Measurements from ENCODE around the gene MIPOL1. TPM values are rescaled to one million over a fixed set of nuclear protein-coding genes. Genes with fewer than 3 reads are reported as not detected.

The MIPOL1 gene
- total and polyA plus RNA-seq, 2 of the 13 experiments (the other 11 are each of a cell fraction or from before 2014, with no cell fraction given), result 8.6 to 34.2 TPM

- TF ChIP-seq, protein P1, sequence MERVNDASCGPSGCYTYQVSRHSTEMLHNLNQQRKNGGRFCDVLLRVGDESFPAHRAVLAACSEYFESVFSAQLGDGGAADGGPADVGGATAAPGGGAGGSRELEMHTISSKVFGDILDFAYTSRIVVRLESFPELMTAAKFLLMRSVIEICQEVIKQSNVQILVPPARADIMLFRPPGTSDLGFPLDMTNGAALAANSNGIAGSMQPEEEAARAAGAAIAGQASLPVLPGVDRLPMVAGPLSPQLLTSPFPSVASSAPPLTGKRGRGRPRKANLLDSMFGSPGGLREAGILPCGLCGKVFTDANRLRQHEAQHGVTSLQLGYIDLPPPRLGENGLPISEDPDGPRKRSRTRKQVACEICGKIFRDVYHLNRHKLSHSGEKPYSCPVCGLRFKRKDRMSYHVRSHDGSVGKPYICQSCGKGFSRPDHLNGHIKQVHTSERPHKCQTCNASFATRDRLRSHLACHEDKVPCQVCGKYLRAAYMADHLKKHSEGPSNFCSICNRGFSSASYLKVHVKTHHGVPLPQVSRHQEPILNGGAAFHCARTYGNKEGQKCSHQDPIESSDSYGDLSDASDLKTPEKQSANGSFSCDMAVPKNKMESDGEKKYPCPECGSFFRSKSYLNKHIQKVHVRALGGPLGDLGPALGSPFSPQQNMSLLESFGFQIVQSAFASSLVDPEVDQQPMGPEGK (CRISPR knock-in tag; IDR thresholded peaks at IDR 0.05), result peak; percentile 97
- TF ChIP-seq NFE2 (CRISPR knock-in tag; IDR thresholded peaks at IDR 0.05) (no peak), SOX6 (IDR thresholded peaks at IDR 0.05) (no peak), SOX6 (CRISPR knock-in tag; IDR thresholded peaks at IDR 0.05) (peak; percentile 29; the same call in 1 of the 2 replicates), ZNF331 (CRISPR knock-in tag; IDR thresholded peaks at IDR 0.05) (peak; percentile 50), AHR (CRISPR knock-in tag; IDR thresholded peaks at IDR 0.05) (no peak; the same call in 1 of the 2 replicates), ZNF256 (CRISPR knock-in tag; conservative IDR thresholded peaks at IDR 0.05) (0 out of 2 replicates have a peak, but pooled peaks have one; percentile 14), SCMH1 (CRISPR knock-in tag; IDR thresholded peaks at IDR 0.05; ENCODE audit: borderline replicate concordance) (no peak), ZNF614 (CRISPR knock-in tag; IDR thresholded peaks at IDR 0.05; ENCODE audit: borderline replicate concordance) (no peak)
- TF ChIP-seq, protein P2, sequence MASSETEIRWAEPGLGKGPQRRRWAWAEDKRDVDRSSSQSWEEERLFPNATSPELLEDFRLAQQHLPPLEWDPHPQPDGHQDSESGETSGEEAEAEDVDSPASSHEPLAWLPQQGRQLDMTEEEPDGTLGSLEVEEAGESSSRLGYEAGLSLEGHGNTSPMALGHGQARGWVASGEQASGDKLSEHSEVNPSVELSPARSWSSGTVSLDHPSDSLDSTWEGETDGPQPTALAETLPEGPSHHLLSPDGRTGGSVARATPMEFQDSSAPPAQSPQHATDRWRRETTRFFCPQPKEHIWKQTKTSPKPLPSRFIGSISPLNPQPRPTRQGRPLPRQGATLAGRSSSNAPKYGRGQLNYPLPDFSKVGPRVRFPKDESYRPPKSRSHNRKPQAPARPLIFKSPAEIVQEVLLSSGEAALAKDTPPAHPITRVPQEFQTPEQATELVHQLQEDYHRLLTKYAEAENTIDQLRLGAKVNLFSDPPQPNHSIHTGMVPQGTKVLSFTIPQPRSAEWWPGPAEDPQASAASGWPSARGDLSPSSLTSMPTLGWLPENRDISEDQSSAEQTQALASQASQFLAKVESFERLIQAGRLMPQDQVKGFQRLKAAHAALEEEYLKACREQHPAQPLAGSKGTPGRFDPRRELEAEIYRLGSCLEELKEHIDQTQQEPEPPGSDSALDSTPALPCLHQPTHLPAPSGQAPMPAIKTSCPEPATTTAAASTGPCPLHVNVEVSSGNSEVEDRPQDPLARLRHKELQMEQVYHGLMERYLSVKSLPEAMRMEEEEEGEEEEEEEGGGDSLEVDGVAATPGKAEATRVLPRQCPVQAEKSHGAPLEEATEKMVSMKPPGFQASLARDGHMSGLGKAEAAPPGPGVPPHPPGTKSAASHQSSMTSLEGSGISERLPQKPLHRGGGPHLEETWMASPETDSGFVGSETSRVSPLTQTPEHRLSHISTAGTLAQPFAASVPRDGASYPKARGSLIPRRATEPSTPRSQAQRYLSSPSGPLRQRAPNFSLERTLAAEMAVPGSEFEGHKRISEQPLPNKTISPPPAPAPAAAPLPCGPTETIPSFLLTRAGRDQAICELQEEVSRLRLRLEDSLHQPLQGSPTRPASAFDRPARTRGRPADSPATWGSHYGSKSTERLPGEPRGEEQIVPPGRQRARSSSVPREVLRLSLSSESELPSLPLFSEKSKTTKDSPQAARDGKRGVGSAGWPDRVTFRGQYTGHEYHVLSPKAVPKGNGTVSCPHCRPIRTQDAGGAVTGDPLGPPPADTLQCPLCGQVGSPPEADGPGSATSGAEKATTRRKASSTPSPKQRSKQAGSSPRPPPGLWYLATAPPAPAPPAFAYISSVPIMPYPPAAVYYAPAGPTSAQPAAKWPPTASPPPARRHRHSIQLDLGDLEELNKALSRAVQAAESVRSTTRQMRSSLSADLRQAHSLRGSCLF (CRISPR knock-in tag; IDR thresholded peaks at IDR 0.05; ENCODE audit: borderline replicate concordance), result no peak
- TF ChIP-seq, protein P3, sequence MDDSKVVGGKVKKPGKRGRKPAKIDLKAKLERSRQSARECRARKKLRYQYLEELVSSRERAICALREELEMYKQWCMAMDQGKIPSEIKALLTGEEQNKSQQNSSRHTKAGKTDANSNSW (CRISPR knock-in tag; IDR thresholded peaks at IDR 0.05; ENCODE audit: borderline replicate concordance), result no peak
- TF ChIP-seq, protein P4, sequence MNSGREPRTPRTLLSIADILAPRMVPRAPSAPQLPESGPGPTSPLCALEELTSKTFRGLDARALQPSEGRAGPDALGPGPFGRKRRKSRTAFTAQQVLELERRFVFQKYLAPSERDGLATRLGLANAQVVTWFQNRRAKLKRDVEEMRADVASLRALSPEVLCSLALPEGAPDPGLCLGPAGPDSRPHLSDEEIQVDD (CRISPR knock-in tag; IDR thresholded peaks at IDR 0.05; ENCODE audit: borderline replicate concordance), result no peak; the same call in 1 of the 2 replicates
- TF ChIP-seq, protein P5, sequence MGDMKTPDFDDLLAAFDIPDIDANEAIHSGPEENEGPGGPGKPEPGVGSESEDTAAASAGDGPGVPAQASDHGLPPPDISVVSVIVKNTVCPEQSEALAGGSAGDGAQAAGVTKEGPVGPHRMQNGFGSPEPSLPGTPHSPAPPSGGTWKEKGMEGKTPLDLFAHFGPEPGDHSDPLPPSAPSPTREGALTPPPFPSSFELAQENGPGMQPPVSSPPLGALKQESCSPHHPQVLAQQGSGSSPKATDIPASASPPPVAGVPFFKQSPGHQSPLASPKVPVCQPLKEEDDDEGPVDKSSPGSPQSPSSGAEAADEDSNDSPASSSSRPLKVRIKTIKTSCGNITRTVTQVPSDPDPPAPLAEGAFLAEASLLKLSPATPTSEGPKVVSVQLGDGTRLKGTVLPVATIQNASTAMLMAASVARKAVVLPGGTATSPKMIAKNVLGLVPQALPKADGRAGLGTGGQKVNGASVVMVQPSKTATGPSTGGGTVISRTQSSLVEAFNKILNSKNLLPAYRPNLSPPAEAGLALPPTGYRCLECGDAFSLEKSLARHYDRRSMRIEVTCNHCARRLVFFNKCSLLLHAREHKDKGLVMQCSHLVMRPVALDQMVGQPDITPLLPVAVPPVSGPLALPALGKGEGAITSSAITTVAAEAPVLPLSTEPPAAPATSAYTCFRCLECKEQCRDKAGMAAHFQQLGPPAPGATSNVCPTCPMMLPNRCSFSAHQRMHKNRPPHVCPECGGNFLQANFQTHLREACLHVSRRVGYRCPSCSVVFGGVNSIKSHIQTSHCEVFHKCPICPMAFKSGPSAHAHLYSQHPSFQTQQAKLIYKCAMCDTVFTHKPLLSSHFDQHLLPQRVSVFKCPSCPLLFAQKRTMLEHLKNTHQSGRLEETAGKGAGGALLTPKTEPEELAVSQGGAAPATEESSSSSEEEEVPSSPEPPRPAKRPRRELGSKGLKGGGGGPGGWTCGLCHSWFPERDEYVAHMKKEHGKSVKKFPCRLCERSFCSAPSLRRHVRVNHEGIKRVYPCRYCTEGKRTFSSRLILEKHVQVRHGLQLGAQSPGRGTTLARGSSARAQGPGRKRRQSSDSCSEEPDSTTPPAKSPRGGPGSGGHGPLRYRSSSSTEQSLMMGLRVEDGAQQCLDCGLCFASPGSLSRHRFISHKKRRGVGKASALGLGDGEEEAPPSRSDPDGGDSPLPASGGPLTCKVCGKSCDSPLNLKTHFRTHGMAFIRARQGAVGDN (CRISPR knock-in tag; IDR thresholded peaks at IDR 0.05), result peak; percentile 45; the same call in 1 of the 2 replicates
These were observed 397.5 kb downstream of the MIPOL1 start, which contains the start of the genes FOXA1 and TTC6 (continued) for GRCh38 chr14:37594971-37595808.
